ENCODE results near the gene GATM. TPM values are rescaled to one million over a fixed set of nuclear protein-coding genes. Genes with fewer than 3 reads are reported as not detected.

GATM gene
- total RNA-seq = 1 to 10 TPM; 2.0 to 2.7 TPM

GRCh38 chr15:45378149-45378912 is at the start of gene GATM:
Gene GATM (minus strand): TSS chr15:45378544. CDS start chr15:45378453, 91 bp downstream.
- ATAC-seq (peak; percentile 88), DNase-seq (peak; percentile 55)
- Mint-ChIP-seq H3K27ac (no peak within 1 kb of the TSS), H3K4me1 (peaks cover 18% of the 10 kb centered on the region), H3K4me3 (peak within 1 kb of the TSS; percentile 58), H3K36me3 (no peaks in the 10 kb centered on the region), H3K27me3 (peaks cover 70% of the 10 kb centered on the region), H3K9me3 (ENCODE audit: low read depth) (no peaks in the 10 kb centered on the region)
- CTCF ChIA-PET = interaction anchor here (2.0 kb wide), 1 partner anchor 24 kb away, joined by 7 read pairs; a partner anchor contains a TSS

- H3K9me3 Mint-ChIP-seq (ENCODE audit: low read depth) = no peaks in the 10 kb centered on the region
- peaks cover 3% of the 10 kb centered on the region for H3K36me3 Mint-ChIP-seq
- H3K4me1 Mint-ChIP-seq = peaks cover 5% of the 10 kb centered on the region
- H3K4me3 Mint-ChIP-seq = no peak overlapping the region
- peaks cover 17% of the 10 kb centered on the region for H3K27me3 Mint-ChIP-seq
- H3K27ac Mint-ChIP-seq = no peak overlapping the region
- DNase-seq = no peak
- CTCF ChIA-PET = interaction anchor here (1.3 kb wide), 1 partner anchor 30 kb away, joined by 8 read pairs; no protein-coding TSS in a partner anchor
- no peak for ATAC-seq
These were observed 48.7 kb upstream of the GATM start for GRCh38 chr15:45427085-45427484.

- H3K27ac Mint-ChIP-seq = no peak overlapping the region
- no peak overlapping the region for H3K4me3 Mint-ChIP-seq
- no peaks in the 10 kb centered on the region for H3K4me1 Mint-ChIP-seq
- CTCF ChIA-PET = interaction anchor here (1.3 to 1.7 kb wide), 2 partner anchors 33 to 189 kb away, joined by 3 to 12 read pairs; no protein-coding TSS in a partner anchor
- H3K27me3 Mint-ChIP-seq = peaks cover 4% of the 10 kb centered on the region
- DNase-seq = no peak
- peaks cover 12% of the 10 kb centered on the region for H3K36me3 Mint-ChIP-seq
- ATAC-seq = no peak
- no peaks in the 10 kb centered on the region for H3K9me3 Mint-ChIP-seq (ENCODE audit: low read depth)
These were observed 46.8 kb upstream of the GATM start for GRCh38 chr15:45425135-45425534.

- no peak for ATAC-seq
- Mint-ChIP-seq H3K4me1 (no peaks in the 10 kb centered on the region), H3K4me3 (no peak overlapping the region), H3K36me3 (peaks cover 15% of the 10 kb centered on the region), H3K9me3 (ENCODE audit: low read depth) (no peaks in the 10 kb centered on the region), H3K27me3 (peaks cover 4% of the 10 kb centered on the region), H3K27ac (no peak overlapping the region)
- CTCF ChIA-PET = interaction anchor here (0.7 to 2.2 kb wide), 2 partner anchors 24 to 190 kb away, joined by 4 to 7 read pairs; no protein-coding TSS in a partner anchor
- DNase-seq = no peak
These were observed 46.1 kb upstream of the GATM start for GRCh38 chr15:45424429-45424828.

- peaks cover 57% of the 10 kb centered on the region for H3K36me3 Mint-ChIP-seq
- DNase-seq (no peak), ATAC-seq (no peak)
- CTCF ChIA-PET = interaction anchor here (2.0 kb wide), 1 partner anchor 16 kb away, joined by 5 read pairs; a partner anchor contains a TSS
- H3K4me3 Mint-ChIP-seq = no peak overlapping the region
- H3K27ac Mint-ChIP-seq = no peak overlapping the region
- H3K9me3 Mint-ChIP-seq (ENCODE audit: low read depth) = no peaks in the 10 kb centered on the region
- H3K4me1 Mint-ChIP-seq = peaks cover 19% of the 10 kb centered on the region
- no peaks in the 10 kb centered on the region for H3K27me3 Mint-ChIP-seq
These were observed 39.1 kb upstream of the GATM start for GRCh38 chr15:45417303-45417950.

- H3K36me3 Mint-ChIP-seq = peaks cover 49% of the 10 kb centered on the region
- no peaks in the 10 kb centered on the region for H3K27me3 Mint-ChIP-seq
- peak; percentile 69 for ATAC-seq
- H3K9me3 Mint-ChIP-seq (ENCODE audit: low read depth) = no peaks in the 10 kb centered on the region
- peak overlapping the region; percentile 65 for H3K27ac Mint-ChIP-seq
- H3K4me3 Mint-ChIP-seq = no peak overlapping the region
- CTCF ChIA-PET = interaction anchor here (0.7 to 5.7 kb wide), 9 partner anchors 10 to 251 kb away, joined by 3 to 45 read pairs (median 4); a partner anchor contains a TSS
- H3K4me1 Mint-ChIP-seq = peaks cover 25% of the 10 kb centered on the region
- DNase-seq = peak; percentile 55
These were observed 36.0 kb upstream of the GATM start for GRCh38 chr15:45414215-45414885.

GRCh38 chr15:45409596-45409995 is 31.3 kb upstream of the GATM start:
- Mint-ChIP-seq H3K4me1 (peaks cover 49% of the 10 kb centered on the region), H3K27ac (no peak overlapping the region), H3K4me3 (no peak overlapping the region), H3K9me3 (ENCODE audit: low read depth) (no peaks in the 10 kb centered on the region), H3K27me3 (no peaks in the 10 kb centered on the region), H3K36me3 (peaks cover 44% of the 10 kb centered on the region)
- DNase-seq = no peak
- CTCF ChIA-PET = interaction anchor here (0.9 to 1.8 kb wide), 5 partner anchors 20 to 233 kb away, joined by 3 to 10 read pairs (median 3); no protein-coding TSS in a partner anchor
- ATAC-seq = no peak

- ATAC-seq = no peak
- no peak overlapping the region for H3K4me3 Mint-ChIP-seq
- no peaks in the 10 kb centered on the region for H3K9me3 Mint-ChIP-seq (ENCODE audit: low read depth)
- peaks cover 42% of the 10 kb centered on the region for H3K4me1 Mint-ChIP-seq
- CTCF ChIA-PET = interaction anchor here (1.3 kb wide), 1 partner anchor 50 kb away, joined by 3 read pairs; no protein-coding TSS in a partner anchor
- no peak overlapping the region for H3K27ac Mint-ChIP-seq
- DNase-seq = no peak
- no peaks in the 10 kb centered on the region for H3K27me3 Mint-ChIP-seq
- H3K36me3 Mint-ChIP-seq = peaks cover 30% of the 10 kb centered on the region
These were observed 29.4 kb upstream of the GATM start for GRCh38 chr15:45407786-45408185.

GRCh38 chr15:45402955-45403877 is 24.9 kb upstream of the GATM start:
- peak; percentile 17 for ATAC-seq
- peak overlapping the region; percentile 81 for H3K27ac Mint-ChIP-seq
- H3K4me3 Mint-ChIP-seq = peak overlapping the region; percentile 87
- peak; percentile 47 for DNase-seq
- no peaks in the 10 kb centered on the region for H3K9me3 Mint-ChIP-seq (ENCODE audit: low read depth)
- peaks cover 38% of the 10 kb centered on the region for H3K4me1 Mint-ChIP-seq
- no peaks in the 10 kb centered on the region for H3K27me3 Mint-ChIP-seq
- H3K36me3 Mint-ChIP-seq = peaks cover 18% of the 10 kb centered on the region
- CTCF ChIA-PET = interaction anchor here (1.0 to 4.3 kb wide), 21 partner anchors 8 to 285 kb away, joined by 3 to 40 read pairs (median 6); partner anchors contain the start of genes BLOC1S6 and GATM

- Mint-ChIP-seq H3K4me3 (peak overlapping the region; percentile 87), H3K9me3 (ENCODE audit: low read depth) (no peaks in the 10 kb centered on the region), H3K27ac (peak overlapping the region; percentile 87), H3K4me1 (peaks cover 38% of the 10 kb centered on the region), H3K27me3 (no peaks in the 10 kb centered on the region), H3K36me3 (peaks cover 15% of the 10 kb centered on the region)
- CTCF ChIA-PET = interaction anchor here (0.6 to 4.3 kb wide), 29 partner anchors 9 to 284 kb away, joined by 3 to 40 read pairs (median 5); partner anchors contain the start of genes BLOC1S6 and GATM
- peak; percentile 98 for DNase-seq
- ATAC-seq = peak; percentile 94
These were observed 24.0 kb upstream of the GATM start for GRCh38 chr15:45402162-45402954.

- Mint-ChIP-seq H3K4me1 (peaks cover 33% of the 10 kb centered on the region), H3K9me3 (ENCODE audit: low read depth) (no peaks in the 10 kb centered on the region), H3K27ac (peak overlapping the region; percentile 87), H3K27me3 (peaks cover 3% of the 10 kb centered on the region), H3K4me3 (peak overlapping the region; percentile 87), H3K36me3 (peaks cover 11% of the 10 kb centered on the region)
- CTCF ChIA-PET = interaction anchor here (0.6 to 4.3 kb wide), 29 partner anchors 10 to 284 kb away, joined by 3 to 40 read pairs (median 5); partner anchors contain the start of genes BLOC1S6 and GATM
- DNase-seq (peak; percentile 44), ATAC-seq (no peak)
These were observed 23.4 kb upstream of the GATM start for GRCh38 chr15:45401665-45402161.

Measured in activated CD8-positive, alpha-beta memory T cell treated with anti-CD3 and anti-CD28 coated beads, Interleukin-2, amount 10 ng/mL, durations not matched to agents 7 days and 5 days (primary cell).